Fibroblast of the aortic adventitia (primary cell): ENCODE measurements around the gene SMAD7. TPM values are rescaled to one million over a fixed set of nuclear protein-coding genes. Genes with fewer than 3 reads are reported as not detected.

Source experiments
- DNase-seq: peaks from one replicate; pipeline ENCODE4 v3.0.0-alpha.2; 2010; ENCODE audit warnings: low read depth
- H3K4me3 ChIP-seq: 2 replicates; pipeline ENCODE4 v1.5.1; 2011; ENCODE audit warnings: low read depth, mild to moderate bottlenecking, control low read depth, low read length, moderate library complexity
- total RNA-seq: library from RNA; depleted of rRNA; stranded (reverse); fragments of >200 nt; gene quantifications from 2 replicates; pipeline ENCODE4 v1.2.3, GENCODE V29; 2012; ENCODE audit warnings: low replicate concordance
- TF ChIP-seq, protein P1 (sequence below): IDR thresholded peaks from 2 replicates; pipeline ENCODE4 v1.5.1; 2011; ENCODE audit warnings: mild to moderate bottlenecking, low read length, control low read depth, inconsistent platforms; ENCODE audit not compliant: insufficient read depth

Gene SMAD7
- total RNA-seq, 1 donor: 27.2 TPM

DNA sequence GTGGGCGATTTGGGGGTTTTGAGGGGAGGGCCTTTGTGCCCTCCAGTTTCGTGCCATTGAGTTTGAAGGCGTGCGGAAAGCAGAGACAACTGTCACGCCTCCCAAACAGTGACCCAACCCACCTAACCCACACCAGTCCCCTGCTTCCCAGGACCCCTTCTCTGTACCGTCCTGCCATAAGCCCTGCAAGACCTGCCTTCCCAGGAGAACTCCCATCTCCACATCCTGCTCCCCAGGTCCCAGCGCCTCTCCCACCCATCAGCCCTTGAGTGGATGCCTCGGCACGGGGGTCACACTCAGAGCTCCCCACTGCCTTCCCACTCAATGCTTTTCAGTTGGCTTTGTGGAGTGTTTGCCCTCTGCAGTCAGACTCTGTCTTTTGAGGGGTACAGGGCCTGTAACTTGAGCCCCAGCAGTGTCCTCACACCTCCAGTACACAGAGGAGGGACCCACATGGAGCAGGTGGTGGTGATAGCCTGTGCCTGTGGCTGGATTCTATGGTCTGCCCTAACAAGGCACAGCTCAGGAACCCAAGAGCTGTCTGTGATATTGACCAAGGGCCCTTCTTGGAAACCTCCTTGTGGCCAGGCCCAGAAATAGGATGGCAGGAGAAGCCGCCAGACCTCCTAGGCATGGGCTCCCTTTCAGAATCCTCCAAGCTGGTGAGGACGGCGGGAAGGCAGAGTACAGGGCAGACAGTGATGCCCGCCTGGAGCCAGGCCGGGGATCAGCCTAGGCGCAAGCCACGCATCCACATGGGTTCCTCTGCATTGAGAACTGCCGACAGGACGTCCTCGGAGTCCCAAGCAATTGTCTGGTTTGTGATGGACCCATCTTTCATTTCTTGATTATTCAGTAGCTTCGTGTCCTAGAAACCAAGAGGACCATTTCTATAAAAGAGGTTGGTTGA lies 44.4 kb upstream of the SMAD7 start:
- TF ChIP-seq, protein P1, sequence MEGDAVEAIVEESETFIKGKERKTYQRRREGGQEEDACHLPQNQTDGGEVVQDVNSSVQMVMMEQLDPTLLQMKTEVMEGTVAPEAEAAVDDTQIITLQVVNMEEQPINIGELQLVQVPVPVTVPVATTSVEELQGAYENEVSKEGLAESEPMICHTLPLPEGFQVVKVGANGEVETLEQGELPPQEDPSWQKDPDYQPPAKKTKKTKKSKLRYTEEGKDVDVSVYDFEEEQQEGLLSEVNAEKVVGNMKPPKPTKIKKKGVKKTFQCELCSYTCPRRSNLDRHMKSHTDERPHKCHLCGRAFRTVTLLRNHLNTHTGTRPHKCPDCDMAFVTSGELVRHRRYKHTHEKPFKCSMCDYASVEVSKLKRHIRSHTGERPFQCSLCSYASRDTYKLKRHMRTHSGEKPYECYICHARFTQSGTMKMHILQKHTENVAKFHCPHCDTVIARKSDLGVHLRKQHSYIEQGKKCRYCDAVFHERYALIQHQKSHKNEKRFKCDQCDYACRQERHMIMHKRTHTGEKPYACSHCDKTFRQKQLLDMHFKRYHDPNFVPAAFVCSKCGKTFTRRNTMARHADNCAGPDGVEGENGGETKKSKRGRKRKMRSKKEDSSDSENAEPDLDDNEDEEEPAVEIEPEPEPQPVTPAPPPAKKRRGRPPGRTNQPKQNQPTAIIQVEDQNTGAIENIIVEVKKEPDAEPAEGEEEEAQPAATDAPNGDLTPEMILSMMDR: no peak
- no peak for DNase-seq
- no peak overlapping the region for H3K4me3 ChIP-seq

DNA sequence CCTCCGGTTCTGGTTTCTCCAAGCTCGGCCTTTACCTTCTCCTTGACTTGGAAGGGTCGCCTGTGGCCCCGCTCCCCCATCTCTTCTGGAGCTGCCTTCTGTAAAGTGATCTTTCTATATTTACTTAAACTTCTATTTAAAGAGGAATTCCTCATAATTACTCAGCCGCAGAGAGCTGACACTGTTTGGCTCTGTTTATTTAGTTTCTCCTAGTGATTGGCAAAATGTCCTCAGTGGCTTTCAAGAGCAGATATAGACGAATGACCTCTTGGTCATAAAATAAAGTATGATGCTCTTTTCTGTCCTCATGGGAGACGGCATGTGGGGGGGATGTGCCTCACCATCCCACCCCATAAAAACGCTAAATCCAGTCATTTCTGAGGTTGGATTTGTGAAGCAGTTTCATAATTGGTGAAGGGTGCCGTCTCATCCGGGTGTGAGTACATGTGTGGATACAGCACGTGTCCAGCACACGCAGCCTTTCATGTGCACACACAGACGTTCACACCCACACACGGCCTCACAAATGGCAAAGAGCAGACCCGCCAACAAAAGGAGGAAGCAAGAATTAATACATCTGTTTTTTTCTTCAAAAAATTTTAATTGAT lies 43.4 kb upstream of the SMAD7 start:
- peak; percentile 80 for DNase-seq
- no peak overlapping the region for H3K4me3 ChIP-seq
- TF ChIP-seq, protein P1: no peak

DNA sequence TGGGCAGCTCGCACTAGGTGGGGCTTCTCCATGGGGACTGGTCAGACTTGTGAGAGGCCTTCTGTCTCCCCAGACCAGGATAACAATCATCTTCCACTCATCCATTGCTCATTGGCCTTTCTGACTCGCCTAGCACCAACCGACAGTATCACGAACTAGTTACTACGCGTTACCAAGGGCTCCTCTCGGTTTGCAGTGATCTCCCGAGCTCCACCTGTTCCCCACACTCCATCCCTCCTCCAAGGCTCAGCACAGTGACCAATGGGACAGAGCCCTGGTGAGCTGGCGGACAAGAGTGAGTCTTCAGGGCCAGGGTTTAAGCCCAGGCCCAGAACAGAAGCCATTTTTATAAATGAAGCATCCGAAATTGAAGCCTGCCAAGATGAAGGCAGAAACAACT lies 42.8 kb upstream of the SMAD7 start:
- TF ChIP-seq, protein P1: no peak
- no peak for DNase-seq
- no peak overlapping the region for H3K4me3 ChIP-seq

DNA sequence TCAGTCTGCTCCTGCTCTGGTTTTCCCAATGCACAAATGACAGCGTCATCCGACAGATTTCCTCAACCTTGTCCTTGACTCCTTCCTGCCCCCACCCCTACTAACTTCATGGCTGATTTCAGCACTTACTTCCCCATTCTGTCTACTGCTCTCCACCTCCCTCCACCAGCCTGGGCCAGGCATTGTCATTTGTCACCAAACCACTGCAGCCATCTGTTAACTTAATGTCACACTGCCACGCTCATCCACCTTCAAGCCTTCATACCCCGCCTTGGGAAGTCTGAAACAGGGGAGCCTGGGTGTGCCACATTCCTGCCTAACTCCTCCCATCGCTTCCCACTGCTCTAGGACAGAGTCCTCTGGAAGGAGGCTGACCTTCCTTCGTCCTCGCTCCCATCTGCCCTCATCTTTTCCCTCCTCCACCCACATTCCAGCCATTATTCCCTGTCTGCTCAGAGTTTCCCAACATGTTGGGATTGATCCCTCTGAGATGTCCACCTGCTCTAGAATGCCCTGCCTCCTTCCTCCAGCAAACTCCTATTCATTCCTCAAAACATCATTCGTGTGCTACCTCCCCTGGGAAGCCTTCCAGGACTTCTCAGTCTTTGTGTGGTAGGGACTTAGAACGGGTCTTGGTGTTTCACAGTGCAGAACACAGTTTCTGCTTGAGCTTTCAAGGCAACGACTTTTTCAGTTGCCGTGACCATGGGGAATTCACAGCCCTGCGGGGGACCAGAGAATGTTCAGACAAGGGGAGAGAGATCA lies 42.2 kb upstream of the SMAD7 start:
- no peak for DNase-seq
- no peak overlapping the region for H3K4me3 ChIP-seq
- TF ChIP-seq, protein P1: no peak

DNA sequence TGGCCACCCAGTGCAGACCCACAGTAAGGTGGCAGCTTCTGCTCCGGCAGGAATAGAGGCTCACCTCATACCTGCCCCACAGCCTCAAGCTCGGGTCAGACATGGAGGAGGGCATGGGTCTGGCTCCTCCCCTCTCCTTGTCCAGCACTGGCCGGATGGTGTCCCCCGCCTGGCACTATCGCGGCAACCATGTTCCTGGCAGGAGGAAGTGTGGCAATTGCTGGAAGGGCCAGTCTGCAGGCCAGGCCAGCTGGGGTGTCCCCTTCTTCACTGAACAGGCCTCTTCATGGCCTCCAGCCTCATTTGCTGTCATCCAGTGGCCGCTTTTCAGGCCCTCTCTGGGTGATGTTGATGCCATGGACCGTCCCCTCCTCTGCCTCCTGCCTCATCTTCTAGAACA lies 41.4 kb upstream of the SMAD7 start:
- no peak for DNase-seq
- no peak overlapping the region for H3K4me3 ChIP-seq
- TF ChIP-seq, protein P1: no peak

DNA sequence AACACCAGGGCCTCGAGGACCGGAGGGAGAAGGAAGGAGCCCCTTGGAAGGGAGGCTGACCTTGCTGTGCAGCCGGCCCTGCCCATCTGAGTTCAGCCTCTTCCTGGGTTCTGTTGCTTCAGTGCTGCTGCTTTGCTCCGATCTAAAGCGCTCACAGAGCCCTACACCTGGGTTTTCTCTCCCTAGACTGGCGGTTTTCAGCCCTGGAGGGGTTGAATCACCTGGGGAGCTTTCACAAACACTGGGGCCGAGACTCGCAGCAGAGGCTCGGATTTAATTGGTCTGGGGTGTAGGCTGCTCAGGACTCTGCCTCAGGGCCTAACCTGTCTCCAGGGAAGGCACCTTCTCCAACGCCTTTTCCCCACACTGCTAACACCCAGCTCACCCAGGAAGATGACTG lies 40.9 kb upstream of the SMAD7 start:
- TF ChIP-seq, protein P1: no peak
- H3K4me3 ChIP-seq: no peak overlapping the region
- no peak for DNase-seq
